GM12892 (cell line): ENCODE results near the gene MACROD1.

Experiments used
- POLR2A ChIP-seq: IDR thresholded peaks from 2 replicates; pipeline ENCODE4 v1.6.1; 2011; ENCODE audit warnings: low read depth, low read length, control low read depth
- POLR2AphosphoS5 ChIP-seq: IDR thresholded peaks from 2 replicates; pipeline ENCODE4 v1.6.1; 2011; ENCODE audit warnings: low read depth, low read length, control low read depth

DNA sequence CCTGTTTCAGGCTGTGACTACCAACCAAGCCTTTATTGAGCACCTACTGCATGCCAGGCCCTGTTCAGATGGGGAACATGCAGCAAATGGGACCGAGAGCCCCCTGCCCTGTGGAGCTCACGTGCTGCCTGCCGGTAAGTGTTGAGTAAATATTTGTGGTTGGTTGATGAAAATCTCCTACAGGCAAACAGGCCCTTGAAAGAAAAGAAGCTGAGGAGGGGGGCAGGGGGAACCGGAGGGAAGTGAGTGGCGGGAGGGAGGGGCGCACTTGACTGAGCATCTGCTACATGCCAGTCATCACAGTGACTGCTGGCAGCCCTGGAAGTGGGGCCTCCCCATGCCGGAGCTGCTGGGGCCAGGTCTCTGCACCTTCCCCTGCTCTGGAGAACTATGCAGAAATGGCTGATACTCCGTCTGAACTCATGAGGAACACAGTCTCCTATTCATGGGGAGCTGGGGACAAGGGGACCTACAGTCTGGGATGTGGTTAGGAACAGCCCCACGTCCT, 34.2 kb downstream of the MACROD1 start:
- TF ChIP-seq POLR2AphosphoS5 (no peak), POLR2A (no peak)
